ENCODE results near the gene SCN10A. TPM values are rescaled to one million over a fixed set of nuclear protein-coding genes. Genes with fewer than 3 reads are reported as not detected.

SCN10A gene
- total RNA-seq, 1 donor from 2014 or later: not detected

- H3K36me3 ChIP-seq: no peaks in the 10 kb centered on the region
- no peak overlapping the region for H3K27ac ChIP-seq
- H3K4me3 ChIP-seq: no peak overlapping the region
- H3K4me1 ChIP-seq: no peaks in the 10 kb centered on the region
- no peak for DNase-seq
- TF ChIP-seq CTCF (IDR thresholded peaks at IDR 0.05): no peak
- no peak for ATAC-seq
- intact Hi-C loops (cut with DNase I): no loop called here
- H3K9me3 ChIP-seq: no peaks in the 10 kb centered on the region
- H3K27me3 ChIP-seq (ENCODE audit: low read depth): no peaks in the 10 kb centered on the region
Observed at GRCh38 chr3:38696034-38696433, 120.0 kb downstream of the SCN10A start.

- TF ChIP-seq CTCF (IDR thresholded peaks at IDR 0.05): no peak
- no peak overlapping the region for H3K27ac ChIP-seq
- no peaks in the 10 kb centered on the region for H3K4me1 ChIP-seq
- ATAC-seq (no peak), DNase-seq (no peak)
- no peak overlapping the region for H3K4me3 ChIP-seq
- no peaks in the 10 kb centered on the region for H3K9me3 ChIP-seq
- intact Hi-C loops (cut with DNase I): no loop called here
- H3K36me3 ChIP-seq: no peaks in the 10 kb centered on the region
- no peaks in the 10 kb centered on the region for H3K27me3 ChIP-seq (ENCODE audit: low read depth)
Observed at GRCh38 chr3:38690185-38690584, 125.8 kb downstream of the SCN10A start.

GRCh38 chr3:38689774-38690173 lies 126.2 kb downstream of the SCN10A start:
- no peak for TF ChIP-seq CTCF (IDR thresholded peaks at IDR 0.05)
- Histone ChIP-seq H3K4me3 (no peak overlapping the region), H3K4me1 (no peaks in the 10 kb centered on the region), H3K9me3 (no peaks in the 10 kb centered on the region), H3K27ac (no peak overlapping the region), H3K27me3 (ENCODE audit: low read depth) (no peaks in the 10 kb centered on the region), H3K36me3 (no peaks in the 10 kb centered on the region)
- intact Hi-C loops (cut with DNase I): no loop called here
- DNase-seq (no peak), ATAC-seq (no peak)

GRCh38 chr3:38689346-38689745 lies 126.7 kb downstream of the SCN10A start:
- DNase-seq (no peak), ATAC-seq (no peak)
- intact Hi-C loops (cut with DNase I): no loop called here
- no peaks in the 10 kb centered on the region for H3K9me3 ChIP-seq
- no peaks in the 10 kb centered on the region for H3K27me3 ChIP-seq (ENCODE audit: low read depth)
- no peaks in the 10 kb centered on the region for H3K4me1 ChIP-seq
- no peak overlapping the region for H3K27ac ChIP-seq
- no peaks in the 10 kb centered on the region for H3K36me3 ChIP-seq
- H3K4me3 ChIP-seq: no peak overlapping the region
- no peak for TF ChIP-seq CTCF (IDR thresholded peaks at IDR 0.05)

- Histone ChIP-seq H3K27ac (no peak overlapping the region), H3K36me3 (no peaks in the 10 kb centered on the region), H3K9me3 (no peaks in the 10 kb centered on the region), H3K27me3 (ENCODE audit: low read depth) (no peaks in the 10 kb centered on the region), H3K4me1 (no peaks in the 10 kb centered on the region), H3K4me3 (no peak overlapping the region)
- intact Hi-C loops (cut with DNase I): no loop called here
- TF ChIP-seq CTCF (IDR thresholded peaks at IDR 0.05): no peak
- ATAC-seq (no peak), DNase-seq (no peak)
Observed at GRCh38 chr3:38687321-38687720, 128.7 kb downstream of the SCN10A start.

- DNase-seq (no peak), ATAC-seq (no peak)
- no peaks in the 10 kb centered on the region for H3K27me3 ChIP-seq (ENCODE audit: low read depth)
- no peaks in the 10 kb centered on the region for H3K9me3 ChIP-seq
- no peak for TF ChIP-seq CTCF (IDR thresholded peaks at IDR 0.05)
- no peak overlapping the region for H3K27ac ChIP-seq
- no peaks in the 10 kb centered on the region for H3K36me3 ChIP-seq
- H3K4me1 ChIP-seq: no peaks in the 10 kb centered on the region
- intact Hi-C loops (cut with DNase I): no loop called here
- H3K4me3 ChIP-seq: no peak overlapping the region
Observed at GRCh38 chr3:38684546-38684945, 131.5 kb downstream of the SCN10A start.
